ENCODE results near the gene MOB3A.
A peak's percentile ranks its signal among the peaks of the same experiment; 100 is the strongest.
"Not testable (repeated sequence)": the region's sequence is repeated elsewhere in the genome, so short reads cannot be mapped to it uniquely, and the experiment has no call there.

Gene MOB3A

GRCh38 chr19:2037651-2038255, 58.4 kb downstream of the MOB3A start:
- DNase-seq (ENCODE audit: low read depth): no peak
- no peak overlapping the region for H3K4me3 ChIP-seq (ENCODE audit: low read depth, low read length)
- TF ChIP-seq POLR2A (IDR thresholded peaks at IDR 0.05; ENCODE audit: extremely low read depth, insufficient read length) (no peak), CTCF (IDR thresholded peaks at IDR 0.05; ENCODE audit: low read depth, low read length) (no peak), MYC (IDR thresholded peaks at IDR 0.05; ENCODE audit: low read depth, low read length) (no peak), MAX (IDR thresholded peaks at IDR 0.05; ENCODE audit: low read depth, low read length) (no peak)

- no peak for DNase-seq (ENCODE audit: low read depth)
- TF ChIP-seq POLR2A (IDR thresholded peaks at IDR 0.05; ENCODE audit: extremely low read depth, insufficient read length) (no peak), MAX (IDR thresholded peaks at IDR 0.05; ENCODE audit: low read depth, low read length) (no peak), MYC (IDR thresholded peaks at IDR 0.05; ENCODE audit: low read depth, low read length) (no peak), CTCF (IDR thresholded peaks at IDR 0.05; ENCODE audit: low read depth, low read length) (no peak)
- no peak overlapping the region for H3K4me3 ChIP-seq (ENCODE audit: low read depth, low read length)
These were observed 59.7 kb downstream of the MOB3A start for GRCh38 chr19:2036424-2036823.

GRCh38 chr19:2035590-2035991, 60.5 kb downstream of the MOB3A start:
- TF ChIP-seq POLR2A (IDR thresholded peaks at IDR 0.05; ENCODE audit: extremely low read depth, insufficient read length) (no peak), CTCF (IDR thresholded peaks at IDR 0.05; ENCODE audit: low read depth, low read length) (no peak), MAX (IDR thresholded peaks at IDR 0.05; ENCODE audit: low read depth, low read length) (no peak), MYC (IDR thresholded peaks at IDR 0.05; ENCODE audit: low read depth, low read length) (no peak)
- DNase-seq (ENCODE audit: low read depth): no peak
- H3K4me3 ChIP-seq (ENCODE audit: low read depth, low read length): no peak overlapping the region

GRCh38 chr19:2034729-2035589, 61.2 kb downstream of the MOB3A start:
- H3K4me3 ChIP-seq (ENCODE audit: low read depth, low read length): no peak overlapping the region
- no peak for TF ChIP-seq MAX (IDR thresholded peaks at IDR 0.05; ENCODE audit: low read depth, low read length)
- peak; percentile 44 for DNase-seq (ENCODE audit: low read depth)

- DNase-seq (ENCODE audit: low read depth); H3K4me3 ChIP-seq (ENCODE audit: low read depth, low read length): not testable (repeated sequence)
These were observed 61.9 kb downstream of the MOB3A start for GRCh38 chr19:2034253-2034652.

GRCh38 chr19:2033825-2034159, 62.3 kb downstream of the MOB3A start:
- DNase-seq (ENCODE audit: low read depth): no peak
- TF ChIP-seq POLR2A (IDR thresholded peaks at IDR 0.05; ENCODE audit: extremely low read depth, insufficient read length): no peak
- H3K4me3 ChIP-seq (ENCODE audit: low read depth, low read length): no peak overlapping the region

- H3K4me3 ChIP-seq (ENCODE audit: low read depth, low read length): no peak overlapping the region
- no peak for TF ChIP-seq CTCF (IDR thresholded peaks at IDR 0.05; ENCODE audit: low read depth, low read length)
- no peak for TF ChIP-seq MYC (IDR thresholded peaks at IDR 0.05; ENCODE audit: low read depth, low read length)
- no peak for TF ChIP-seq POLR2A (IDR thresholded peaks at IDR 0.05; ENCODE audit: extremely low read depth, insufficient read length)
- TF ChIP-seq MAX (IDR thresholded peaks at IDR 0.05; ENCODE audit: low read depth, low read length): no peak
- DNase-seq (ENCODE audit: low read depth): no peak
These were observed 62.9 kb downstream of the MOB3A start for GRCh38 chr19:2033115-2033824.

All from NB4 (cell line).